ENCODE results near the gene SLC23A3.

SLC23A3 gene

DNA sequence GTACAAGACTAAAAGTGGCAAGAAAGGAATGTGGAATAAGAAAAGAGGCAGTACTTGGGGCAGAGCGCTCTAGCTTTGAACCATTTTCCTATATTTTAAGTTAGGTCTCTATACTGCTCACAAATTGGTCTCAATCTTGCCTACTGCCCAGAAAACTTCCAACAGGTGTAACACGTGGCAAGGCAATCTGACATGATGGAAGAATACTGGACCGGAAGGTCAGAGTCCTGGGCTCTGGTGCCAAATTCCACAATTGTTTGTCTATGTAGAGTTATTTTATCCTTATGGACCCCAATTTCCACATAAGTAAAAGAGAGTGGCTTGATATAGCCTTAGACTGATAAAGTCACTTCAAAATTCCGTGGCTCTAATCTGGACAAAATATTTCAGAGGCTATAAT, 38.1 kb downstream of the SLC23A3 start:
- no peak for DNase-seq

DNA sequence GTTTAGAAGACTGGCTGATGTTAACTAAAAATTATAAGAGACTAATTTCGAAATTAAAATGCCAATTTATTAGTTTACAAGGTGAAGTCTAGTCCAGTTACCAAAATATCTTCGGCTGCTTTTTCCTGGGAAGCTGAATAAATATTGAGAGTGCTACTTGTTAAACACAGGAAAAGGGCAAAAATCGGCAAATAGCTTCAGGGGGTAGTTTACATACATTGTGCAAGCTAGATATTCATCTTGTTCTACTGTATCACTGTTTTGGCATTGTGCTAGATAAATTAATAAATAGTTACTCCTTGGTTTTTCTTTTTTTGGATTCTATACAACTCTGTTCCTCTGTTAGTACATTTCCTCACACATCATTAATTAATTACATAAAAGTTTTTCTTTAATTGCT, 38.5 kb downstream of the SLC23A3 start:
- DNase-seq, result peak; percentile 31

DNA sequence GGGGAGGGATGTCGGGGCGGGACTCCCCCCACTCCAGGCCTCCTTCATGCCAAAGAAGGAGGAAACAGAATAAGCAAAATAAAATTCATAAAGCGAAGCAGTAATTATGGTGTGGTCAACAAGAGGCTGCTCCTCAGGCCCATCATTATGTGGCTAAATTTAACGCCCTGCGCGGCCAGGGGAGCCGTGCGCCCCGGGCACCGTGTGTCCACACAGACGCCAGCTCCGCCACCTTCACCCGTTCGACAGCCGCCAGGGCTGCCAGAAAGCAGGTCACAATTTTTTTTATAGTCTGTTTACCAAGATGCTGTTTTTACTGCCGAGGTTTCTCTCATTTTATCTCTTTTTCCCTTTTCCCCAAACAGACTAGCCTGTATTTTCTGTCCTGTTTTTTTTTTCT, 40.2 kb downstream of the SLC23A3 start:
- DNase-seq, result no peak

DNA sequence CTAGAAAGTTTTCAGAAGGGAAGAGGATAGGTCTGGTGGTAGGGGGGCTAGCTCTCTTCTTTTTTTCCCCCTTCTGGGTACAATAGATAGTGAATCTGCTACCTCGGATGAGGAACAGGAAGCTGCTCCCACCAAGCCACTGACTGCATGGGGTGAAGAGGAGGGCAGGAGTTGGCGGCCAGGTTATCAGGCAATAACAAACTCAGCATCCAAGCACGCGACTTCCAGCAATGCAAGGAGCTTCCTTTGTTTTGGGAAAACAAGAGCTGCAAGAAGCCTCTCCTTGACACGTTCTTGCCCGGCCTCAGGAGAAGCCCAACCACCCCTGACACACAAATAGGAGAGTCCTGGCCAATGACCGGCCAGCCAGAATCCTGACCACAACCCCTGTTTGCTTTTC, 41.4 kb downstream of the SLC23A3 start:
- no peak for DNase-seq

DNA sequence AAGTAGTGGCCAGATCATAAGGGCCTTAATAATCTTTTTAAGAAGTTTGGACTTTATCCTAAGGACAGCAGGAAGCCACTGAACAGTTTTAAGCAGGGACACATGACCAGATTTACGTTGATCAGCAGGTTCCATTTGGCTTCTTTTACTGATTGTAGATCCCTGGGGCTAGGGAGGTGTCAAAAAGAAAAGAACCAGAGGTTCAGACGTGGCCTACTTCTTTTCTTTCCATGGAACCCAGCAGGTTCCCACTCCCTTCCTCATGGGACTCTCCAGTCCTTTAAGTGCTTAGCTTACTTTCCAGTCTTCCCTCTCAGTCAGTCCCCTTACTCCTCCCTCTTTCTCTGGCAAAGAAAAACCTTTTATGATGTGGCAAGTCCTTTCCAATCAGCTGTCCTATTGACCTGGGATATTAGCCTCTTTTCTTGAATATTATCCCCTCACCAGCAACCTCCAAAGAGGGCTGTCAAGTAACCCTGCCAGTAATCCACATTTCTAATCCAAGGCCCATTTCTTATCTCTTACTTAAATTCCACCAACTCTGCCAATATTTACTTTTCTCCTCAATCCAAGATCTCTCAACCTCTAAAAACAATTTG, 42.7 kb downstream of the SLC23A3 start:
- DNase-seq, result no peak

DNA sequence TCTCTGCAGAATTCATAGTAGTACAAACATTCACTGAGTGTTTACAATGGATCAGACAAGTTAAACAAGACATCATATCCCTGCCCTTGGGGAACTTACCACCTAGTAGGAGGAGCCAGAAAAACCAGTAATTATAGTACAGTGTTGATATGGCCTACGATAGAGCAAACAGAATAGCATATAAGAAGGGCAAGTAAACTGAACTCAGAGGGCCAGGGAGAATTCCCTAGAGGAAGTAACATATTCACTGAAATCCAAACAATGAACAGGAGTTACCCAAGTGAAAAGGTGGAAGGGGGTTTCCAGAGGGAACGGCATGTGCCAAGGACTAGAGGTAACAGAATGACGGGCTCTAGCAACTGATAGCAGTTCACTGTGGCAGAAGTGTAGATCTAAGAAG, 43.3 kb downstream of the SLC23A3 start:
- DNase-seq, result no peak

DNA sequence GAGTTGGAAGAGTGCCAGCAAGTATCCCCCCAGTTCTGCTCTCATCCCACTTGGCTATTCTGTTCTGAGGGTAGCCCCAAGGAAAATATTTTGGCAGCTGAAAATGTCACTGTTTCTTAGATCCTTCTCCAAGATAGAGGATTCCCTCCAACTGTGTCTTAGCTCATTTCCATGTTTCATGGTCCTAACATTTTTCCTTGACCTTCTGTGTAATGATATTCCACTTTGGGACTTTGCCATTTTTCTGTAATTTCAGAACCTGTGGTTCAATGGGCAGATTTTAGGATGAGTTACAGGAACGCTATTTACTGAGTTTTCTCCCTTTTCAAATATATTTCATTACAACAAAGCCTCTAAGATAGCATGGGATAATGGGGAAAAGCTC, 44.0 kb downstream of the SLC23A3 start:
- no peak for DNase-seq

DNA sequence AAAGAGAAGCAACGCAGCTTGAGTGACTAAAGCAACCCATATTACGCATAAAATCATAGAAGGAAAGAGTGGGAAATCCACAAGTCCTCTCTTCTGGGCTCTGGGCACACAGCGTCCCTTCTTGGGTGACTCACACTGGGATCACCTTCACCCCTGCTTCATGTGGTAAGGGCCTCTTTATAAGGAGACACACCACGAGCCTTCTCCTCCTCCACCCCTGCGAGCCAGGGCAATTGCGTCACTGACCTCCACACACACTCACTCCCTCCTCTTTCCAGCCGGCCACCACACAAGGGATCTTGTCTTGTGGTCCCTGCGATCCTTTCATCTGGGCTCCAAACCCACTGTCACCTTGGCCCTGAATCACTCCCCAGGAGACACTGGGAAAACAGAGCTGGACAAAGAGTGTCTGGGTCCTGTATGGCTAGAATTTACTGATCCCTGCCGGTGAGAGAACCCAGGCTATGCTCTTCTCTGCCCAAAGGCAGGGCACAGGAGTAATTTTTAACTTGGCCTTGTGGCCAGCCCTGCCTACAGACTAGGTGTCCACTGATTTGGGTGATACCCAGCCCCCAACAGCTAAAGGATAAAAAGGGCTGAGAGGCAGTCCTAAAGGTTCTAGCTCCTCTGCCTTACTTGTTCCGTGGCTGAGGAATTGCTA, 44.5 kb downstream of the SLC23A3 start:
- DNase-seq, result no peak

DNA sequence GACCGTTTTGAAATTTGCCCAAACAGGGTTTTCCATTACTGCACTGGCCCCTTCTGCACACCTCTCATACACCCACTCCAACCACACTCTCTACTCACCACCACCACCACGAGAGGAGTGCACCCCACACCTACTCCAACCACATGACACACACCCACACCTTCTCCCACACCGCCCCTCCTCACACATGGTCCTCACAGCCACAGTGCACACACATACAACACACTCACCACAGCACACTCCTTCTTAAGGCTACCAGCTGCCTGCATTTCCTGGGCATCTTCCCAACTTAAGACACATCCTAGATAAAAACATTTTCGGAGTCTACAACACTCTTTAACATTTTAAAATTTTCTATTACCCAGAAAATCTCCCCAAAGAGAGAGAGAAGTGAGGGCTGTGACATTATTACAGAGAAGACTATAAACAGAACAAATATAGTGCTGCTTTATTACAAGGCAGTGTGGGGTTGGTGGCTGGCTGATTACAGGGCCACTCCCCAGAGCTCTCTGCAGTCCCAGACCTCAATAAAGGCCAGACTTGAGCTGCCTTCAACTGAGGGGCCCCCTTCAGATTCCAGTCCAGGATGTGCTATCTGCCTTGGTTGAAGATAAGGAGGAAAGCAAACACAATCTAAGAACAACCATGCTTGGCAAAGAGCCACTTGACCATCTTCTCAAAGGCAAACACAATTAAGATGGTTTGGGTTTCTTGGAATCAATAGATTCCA, 45.3 kb downstream of the SLC23A3 start:
- no peak for DNase-seq

DNA sequence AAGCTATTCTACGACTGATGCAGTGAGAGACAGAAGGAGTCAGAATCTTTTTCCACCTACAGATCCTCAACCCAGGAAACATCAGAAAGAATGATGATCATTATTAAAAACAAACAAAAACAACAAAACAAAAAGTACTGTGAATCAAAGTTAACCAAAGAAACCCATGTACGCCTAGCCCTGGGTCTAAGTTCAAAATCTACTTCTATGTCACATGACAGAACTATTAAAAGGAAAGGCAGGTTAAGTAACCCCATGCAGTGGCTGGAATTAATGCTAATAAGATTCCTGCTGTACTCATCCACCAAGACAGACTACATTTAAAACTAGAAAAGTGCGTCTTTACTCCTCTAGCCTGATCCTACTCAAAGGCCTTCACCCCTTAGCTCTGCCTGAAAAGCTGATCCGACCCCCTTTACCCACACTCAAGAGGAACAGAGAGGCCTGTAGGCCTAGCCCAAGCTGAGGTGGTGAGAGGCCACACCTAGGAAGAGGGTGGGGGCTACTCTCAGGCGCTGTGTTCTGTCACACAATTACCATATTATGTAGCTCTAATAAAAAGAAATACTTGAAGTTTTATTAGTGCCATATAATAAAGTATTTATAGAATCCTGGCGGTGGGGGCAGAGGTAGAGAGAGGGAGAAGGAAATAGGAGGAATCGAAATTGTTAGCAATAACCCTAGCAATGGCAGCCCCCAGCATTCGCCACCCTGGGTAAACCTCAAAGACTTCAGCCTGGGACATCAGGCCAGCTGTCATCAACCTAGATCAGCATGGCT, 46.3 kb downstream of the SLC23A3 start:
- no peak for DNase-seq

DNA sequence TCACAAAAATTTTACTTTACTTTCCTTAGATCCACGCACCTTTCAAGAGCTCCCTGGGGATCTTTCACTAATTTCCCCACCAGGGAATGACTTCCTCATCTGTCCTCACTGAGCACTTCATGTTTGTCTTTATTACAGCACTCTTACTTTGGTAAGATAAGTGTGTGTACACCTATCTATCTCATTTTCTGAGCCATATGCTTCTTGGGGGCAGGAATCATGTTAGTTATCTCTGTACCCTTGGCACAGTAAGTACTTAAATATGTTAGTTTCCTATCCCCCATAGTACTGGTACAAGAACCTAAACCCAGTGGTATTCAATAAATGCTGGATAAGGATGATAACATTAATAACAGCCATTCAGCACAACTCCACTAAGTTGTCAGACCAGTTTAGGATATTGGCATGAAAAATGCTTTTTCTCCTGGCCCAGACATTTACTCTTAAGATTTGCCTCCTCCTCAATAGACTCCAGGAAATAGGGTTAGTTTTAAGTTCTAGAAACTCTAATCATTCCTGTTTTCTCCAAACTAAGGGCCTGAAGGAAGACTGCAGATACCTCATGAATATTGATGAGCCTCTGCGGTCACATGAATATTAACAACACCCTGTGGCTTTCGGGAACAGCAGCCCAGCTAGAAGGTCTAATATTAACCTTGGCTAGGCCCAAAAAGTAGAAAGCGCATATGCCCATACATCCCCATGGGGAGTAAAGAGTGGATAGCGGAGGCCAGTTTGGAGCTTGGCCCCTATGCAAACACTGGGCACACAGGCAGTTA, 47.4 kb downstream of the SLC23A3 start:
- DNase-seq, result no peak

DNA sequence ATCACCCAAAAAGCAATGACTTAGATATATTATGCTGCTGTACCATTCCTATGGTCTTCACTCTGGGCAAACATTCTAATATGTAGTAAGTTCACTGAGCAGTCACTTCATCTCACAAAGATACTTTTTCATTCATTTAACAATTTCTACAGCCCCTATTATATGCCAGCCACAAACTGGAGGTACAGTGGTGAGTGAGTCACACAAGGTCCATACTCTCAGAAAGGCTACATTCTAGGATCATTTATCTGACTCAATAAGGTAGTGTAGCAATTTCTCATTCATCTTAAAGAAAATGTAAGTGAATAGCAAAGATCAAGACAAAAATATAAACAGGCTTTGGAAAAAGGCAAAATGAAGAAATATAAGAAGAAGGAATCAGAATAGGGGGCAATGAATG, 49.7 kb downstream of the SLC23A3 start:
- no peak for DNase-seq

DNA sequence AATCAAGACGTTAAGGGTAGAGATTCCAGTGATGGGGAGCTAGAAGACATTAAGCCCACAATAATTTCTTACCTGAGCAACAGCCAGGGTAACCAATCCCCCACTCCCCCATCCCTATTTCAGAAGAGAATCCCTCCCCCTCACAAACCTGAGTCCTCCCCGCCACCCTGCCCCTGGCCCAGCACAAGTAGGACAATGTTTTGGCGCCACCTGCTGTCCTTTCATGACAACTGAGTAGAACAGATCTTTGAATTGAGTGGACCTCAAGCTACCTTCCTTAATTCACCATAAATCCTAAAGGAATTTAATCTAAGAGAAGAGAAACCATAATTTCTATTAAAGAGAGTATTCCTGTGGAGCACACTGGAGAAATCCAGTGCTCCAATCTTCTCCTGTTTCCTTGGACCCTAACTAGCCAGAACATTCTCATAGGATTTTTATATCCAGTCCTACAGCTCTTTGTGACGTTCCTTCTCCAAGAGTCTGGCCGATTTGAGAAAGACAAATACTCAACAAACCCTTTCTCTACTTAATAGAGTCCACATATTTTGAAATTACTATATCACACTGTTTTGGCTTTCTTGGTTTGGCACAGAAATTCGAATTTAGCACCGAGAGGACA, 50.3 kb downstream of the SLC23A3 start:
- peak; percentile 47 for DNase-seq

DNA sequence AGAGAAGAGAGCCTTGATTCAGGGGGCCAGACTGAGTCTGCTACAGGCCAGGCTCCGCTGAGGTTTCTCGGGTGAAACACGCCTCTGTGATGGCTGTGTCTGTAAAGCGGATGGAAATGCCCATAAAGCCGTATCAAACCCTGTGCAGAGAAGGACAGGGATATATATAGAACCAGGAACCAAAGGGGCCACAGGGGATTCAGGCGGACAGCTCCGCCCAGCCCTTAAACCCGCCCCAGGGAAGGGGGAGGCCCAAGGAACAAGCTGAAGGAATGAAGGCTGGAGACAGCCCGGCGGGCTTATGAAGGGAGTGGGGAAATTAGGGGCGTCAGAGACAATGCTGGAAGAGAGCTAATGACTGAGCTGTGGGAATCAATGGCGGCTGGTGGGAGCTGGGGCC, 51.3 kb downstream of the SLC23A3 start:
- no peak for DNase-seq

DNA sequence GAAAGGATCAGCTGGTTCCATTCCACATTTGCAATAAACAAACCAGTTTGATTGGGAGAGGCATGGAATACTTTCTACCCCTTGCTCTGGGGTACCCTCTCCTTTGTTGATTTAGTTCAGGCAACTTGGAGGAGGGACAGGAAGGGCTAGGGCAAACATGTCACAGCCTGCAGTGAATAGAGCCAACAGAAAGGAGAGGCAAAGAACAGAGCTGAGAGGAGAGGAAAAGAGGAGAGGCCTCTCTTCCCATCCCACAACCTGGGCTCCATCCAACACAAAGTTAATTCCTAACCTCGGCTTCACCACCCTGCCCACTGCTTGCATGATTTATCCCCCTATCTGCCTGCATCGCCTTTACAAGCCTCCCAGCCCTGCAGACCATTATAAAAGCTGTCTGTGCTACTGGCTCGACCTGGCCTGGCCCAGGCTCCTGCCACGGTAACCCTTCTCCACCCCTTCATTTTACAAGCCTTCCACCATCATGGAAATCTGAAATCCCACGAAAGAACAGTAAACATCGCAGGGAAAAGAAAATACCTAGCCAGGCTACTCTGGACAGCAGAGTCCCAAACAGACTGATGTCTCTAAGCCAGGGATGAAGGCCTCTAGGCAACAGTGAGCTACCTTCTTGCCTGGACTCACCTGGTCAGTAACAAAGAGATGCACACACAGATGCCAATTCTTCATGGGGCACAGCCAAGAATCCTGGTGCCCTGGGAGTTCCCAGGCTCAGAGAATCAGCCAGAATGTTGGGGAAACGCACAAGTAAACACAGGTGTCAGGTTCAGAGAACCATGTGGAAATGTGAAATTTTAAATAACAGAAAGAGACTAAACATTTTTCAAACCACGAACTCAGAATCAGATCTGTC, 52.8 kb downstream of the SLC23A3 start:
- DNase-seq, result no peak

DNA sequence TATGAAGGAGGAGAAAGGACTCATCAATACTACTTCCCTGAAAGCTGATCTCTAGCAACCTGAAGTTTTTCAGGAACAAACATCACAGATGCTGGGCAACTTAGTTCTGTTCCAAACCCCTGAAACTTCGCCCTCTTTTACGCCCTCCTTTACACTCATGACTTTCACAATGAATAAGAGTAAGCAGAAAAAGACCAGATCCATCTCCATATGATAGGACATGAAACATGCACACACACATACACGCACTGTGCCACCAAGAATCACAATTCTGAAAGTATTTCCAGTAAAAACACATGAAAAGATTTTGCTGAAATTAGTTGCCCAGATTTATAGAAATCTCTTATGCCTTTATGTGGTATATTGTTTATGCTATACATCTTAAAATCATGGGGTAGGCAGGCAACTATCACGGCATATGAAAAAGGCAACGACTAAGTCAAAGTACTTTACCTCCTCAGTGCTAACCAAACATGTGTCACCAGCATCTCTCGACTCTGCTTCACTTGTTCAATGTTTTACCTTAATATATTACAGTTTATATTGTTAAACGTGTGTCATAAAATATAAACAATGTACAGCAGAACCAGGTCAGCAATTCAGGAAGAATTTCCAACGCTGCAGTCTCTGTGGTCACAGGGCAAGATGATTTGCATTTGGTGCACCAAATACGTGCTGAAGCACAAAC, 57.0 kb downstream of the SLC23A3 start:
- DNase-seq, result no peak

DNA sequence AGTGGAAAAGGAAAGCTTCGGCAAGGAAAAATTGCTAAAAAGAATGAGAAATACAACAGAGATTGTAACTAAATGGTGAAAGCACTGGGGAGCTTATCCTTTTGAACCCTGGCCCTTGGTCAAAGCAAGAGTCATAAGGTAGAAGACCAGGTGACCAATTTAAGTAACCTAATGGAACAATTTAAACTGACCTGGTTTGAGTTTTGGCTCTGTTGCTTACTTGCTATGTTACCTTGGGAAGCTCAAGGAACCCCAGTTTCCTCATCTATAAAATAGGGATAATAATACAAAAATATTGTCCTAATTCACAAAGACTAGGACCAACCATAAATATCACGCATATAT, 57.8 kb downstream of the SLC23A3 start:
- no peak for DNase-seq

Measured in NCI-H146 (cell line).